ENCODE measurements around the gene FBXL15. TPM values are rescaled to one million over a fixed set of nuclear protein-coding genes. Genes with fewer than 3 reads are reported as not detected.

Gene FBXL15
- total and polyA plus RNA-seq, 2 of the 13 experiments (the other 11 are each of a cell fraction or from before 2014, with no cell fraction given) = 4.3 to 8.3 TPM

DNA sequence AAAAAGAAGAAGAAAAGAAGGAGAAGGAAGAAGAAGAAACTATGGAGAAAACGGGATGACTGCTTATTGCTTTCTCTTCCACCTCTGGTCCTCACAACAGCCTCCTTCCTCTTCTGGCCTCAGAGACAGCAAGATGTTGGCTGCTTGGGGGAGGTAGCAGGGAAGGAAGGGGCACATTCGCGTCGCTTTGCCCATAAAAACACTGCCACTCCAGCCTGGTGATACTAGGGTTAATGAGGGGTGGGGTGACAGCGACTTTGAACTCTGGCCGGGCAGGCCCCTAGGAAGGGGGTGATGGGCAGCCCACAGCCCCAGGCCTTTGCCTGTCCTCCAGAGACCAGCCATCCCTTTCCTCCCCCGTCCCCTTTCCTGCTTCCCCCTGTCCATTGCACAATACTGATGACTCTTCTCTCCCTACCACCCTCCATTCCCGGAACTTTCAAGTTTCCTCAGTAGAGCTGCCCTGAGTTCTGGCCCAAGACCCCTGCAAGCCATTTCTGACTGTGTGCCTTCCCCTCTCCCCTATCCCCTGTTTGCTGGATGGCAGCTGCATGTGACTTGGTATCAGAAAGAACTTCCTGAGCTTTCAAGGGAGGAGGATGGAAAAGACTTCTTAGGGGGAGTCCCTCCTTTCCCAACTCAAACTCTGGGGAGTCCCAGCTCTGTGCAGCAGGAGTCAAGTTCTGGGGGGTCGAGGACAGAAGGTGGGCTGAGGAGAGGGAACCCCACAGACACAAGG lies 13.9 kb downstream of the FBXL15 start (continued):
- TF ChIP-seq, protein P1, sequence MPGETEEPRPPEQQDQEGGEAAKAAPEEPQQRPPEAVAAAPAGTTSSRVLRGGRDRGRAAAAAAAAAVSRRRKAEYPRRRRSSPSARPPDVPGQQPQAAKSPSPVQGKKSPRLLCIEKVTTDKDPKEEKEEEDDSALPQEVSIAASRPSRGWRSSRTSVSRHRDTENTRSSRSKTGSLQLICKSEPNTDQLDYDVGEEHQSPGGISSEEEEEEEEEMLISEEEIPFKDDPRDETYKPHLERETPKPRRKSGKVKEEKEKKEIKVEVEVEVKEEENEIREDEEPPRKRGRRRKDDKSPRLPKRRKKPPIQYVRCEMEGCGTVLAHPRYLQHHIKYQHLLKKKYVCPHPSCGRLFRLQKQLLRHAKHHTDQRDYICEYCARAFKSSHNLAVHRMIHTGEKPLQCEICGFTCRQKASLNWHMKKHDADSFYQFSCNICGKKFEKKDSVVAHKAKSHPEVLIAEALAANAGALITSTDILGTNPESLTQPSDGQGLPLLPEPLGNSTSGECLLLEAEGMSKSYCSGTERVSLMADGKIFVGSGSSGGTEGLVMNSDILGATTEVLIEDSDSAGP (CRISPR knock-in tag; IDR thresholded peaks at IDR 0.05; ENCODE audit: borderline replicate concordance) = peak; percentile 77; the same call in 1 of the 2 replicates
- TF ChIP-seq, protein P2, sequence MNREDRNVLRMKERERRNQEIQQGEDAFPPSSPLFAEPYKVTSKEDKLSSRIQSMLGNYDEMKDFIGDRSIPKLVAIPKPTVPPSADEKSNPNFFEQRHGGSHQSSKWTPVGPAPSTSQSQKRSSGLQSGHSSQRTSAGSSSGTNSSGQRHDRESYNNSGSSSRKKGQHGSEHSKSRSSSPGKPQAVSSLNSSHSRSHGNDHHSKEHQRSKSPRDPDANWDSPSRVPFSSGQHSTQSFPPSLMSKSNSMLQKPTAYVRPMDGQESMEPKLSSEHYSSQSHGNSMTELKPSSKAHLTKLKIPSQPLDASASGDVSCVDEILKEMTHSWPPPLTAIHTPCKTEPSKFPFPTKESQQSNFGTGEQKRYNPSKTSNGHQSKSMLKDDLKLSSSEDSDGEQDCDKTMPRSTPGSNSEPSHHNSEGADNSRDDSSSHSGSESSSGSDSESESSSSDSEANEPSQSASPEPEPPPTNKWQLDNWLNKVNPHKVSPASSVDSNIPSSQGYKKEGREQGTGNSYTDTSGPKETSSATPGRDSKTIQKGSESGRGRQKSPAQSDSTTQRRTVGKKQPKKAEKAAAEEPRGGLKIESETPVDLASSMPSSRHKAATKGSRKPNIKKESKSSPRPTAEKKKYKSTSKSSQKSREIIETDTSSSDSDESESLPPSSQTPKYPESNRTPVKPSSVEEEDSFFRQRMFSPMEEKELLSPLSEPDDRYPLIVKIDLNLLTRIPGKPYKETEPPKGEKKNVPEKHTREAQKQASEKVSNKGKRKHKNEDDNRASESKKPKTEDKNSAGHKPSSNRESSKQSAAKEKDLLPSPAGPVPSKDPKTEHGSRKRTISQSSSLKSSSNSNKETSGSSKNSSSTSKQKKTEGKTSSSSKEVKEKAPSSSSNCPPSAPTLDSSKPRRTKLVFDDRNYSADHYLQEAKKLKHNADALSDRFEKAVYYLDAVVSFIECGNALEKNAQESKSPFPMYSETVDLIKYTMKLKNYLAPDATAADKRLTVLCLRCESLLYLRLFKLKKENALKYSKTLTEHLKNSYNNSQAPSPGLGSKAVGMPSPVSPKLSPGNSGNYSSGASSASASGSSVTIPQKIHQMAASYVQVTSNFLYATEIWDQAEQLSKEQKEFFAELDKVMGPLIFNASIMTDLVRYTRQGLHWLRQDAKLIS (CRISPR knock-in tag; IDR thresholded peaks at IDR 0.05) = no peak
- 0 out of 2 replicates have a peak, but pooled peaks have one; percentile 40 for TF ChIP-seq ZNF263 (CRISPR knock-in tag; IDR thresholded peaks at IDR 0.05)
- TF ChIP-seq ZNF441 (CRISPR knock-in tag; IDR thresholded peaks at IDR 0.05; ENCODE audit: borderline replicate concordance) = peak; percentile 22; the same call in 1 of the 2 replicates
- no peak for TF ChIP-seq KLF11 (CRISPR knock-in tag; IDR thresholded peaks at IDR 0.05)
- peak; percentile 61; the same call in 1 of the 2 replicates for TF ChIP-seq NCOR1 (IDR thresholded peaks at IDR 0.05; ENCODE audit: borderline replicate concordance, low read length)
- 0 out of 2 replicates have a peak, but pooled peaks have one; percentile 34 for TF ChIP-seq MIXL1 (CRISPR knock-in tag; IDR thresholded peaks at IDR 0.05)
- TF ChIP-seq, protein P3, sequence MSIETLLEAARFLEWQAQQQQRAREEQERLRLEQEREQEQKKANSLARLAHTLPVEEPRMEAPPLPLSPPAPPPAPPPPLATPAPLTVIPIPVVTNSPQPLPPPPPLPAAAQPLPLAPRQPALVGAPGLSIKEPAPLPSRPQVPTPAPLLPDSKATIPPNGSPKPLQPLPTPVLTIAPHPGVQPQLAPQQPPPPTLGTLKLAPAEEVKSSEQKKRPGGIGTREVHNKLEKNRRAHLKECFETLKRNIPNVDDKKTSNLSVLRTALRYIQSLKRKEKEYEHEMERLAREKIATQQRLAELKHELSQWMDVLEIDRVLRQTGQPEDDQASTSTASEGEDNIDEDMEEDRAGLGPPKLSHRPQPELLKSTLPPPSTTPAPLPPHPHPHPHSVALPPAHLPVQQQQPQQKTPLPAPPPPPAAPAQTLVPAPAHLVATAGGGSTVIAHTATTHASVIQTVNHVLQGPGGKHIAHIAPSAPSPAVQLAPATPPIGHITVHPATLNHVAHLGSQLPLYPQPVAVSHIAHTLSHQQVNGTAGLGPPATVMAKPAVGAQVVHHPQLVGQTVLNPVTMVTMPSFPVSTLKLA (IDR thresholded peaks at IDR 0.05) = no peak
- 0 out of 2 replicates have a peak, but pooled peaks have one; percentile 32 for TF ChIP-seq MAZ (IDR thresholded peaks at IDR 0.05; ENCODE audit: borderline replicate concordance, low read depth, low read length)
- peak; percentile 33; the same call in 1 of the 2 replicates for TF ChIP-seq MAZ (CRISPR knock-in tag; IDR thresholded peaks at IDR 0.05; ENCODE audit: low read depth)
- no peak; the same call in 1 of the 2 replicates for TF ChIP-seq HMG20B (CRISPR knock-in tag; conservative IDR thresholded peaks at IDR 0.05)
- no peak for TF ChIP-seq ZNF432 (CRISPR knock-in tag; IDR thresholded peaks at IDR 0.05; ENCODE audit: borderline replicate concordance)
- TF ChIP-seq PHF20 (CRISPR knock-in tag; IDR thresholded peaks at IDR 0.05) = peak; percentile 36
- no peak for TF ChIP-seq FOXO1 (CRISPR knock-in tag; IDR thresholded peaks at IDR 0.05)
- TF ChIP-seq RARA (CRISPR knock-in tag; IDR thresholded peaks at IDR 0.05) = peak; percentile 56
- TF ChIP-seq ZNF574 (CRISPR knock-in tag; IDR thresholded peaks at IDR 0.05) = peak; percentile 94
- peak; percentile 82 for TF ChIP-seq FOSL2 (CRISPR knock-in tag; IDR thresholded peaks at IDR 0.05)

Measured in HepG2 (cell line).